ENCODE measurements around the gene COL6A1.

- TF ChIP-seq REST (IDR thresholded peaks at IDR 0.05; ENCODE audit: low read depth, low read length) (no peak), EZH2phosphoT487 (IDR thresholded peaks at IDR 0.05; ENCODE audit: borderline replicate concordance, low read depth) (no peak), CTCF (IDR thresholded peaks at IDR 0.05) (no peak), RFX5 (IDR thresholded peaks at IDR 0.05; ENCODE audit: low read length) (no peak)
Measured at GRCh38 chr21:45957551-45957950, 24.0 kb upstream of the COL6A1 start.
